ENCODE results near the gene MGRN1.

MGRN1 gene

GRCh38 chr16:4650443-4651074, 25.9 kb downstream of the MGRN1 start (continued):
- TF ChIP-seq KLF16 (tag by site-specific recombination; IDR thresholded peaks at IDR 0.05) (peak; percentile 59; the same call in 1 of the 2 replicates), CTCF (tag by site-specific recombination; IDR thresholded peaks at IDR 0.05) (peak; percentile 88), ZBTB8A (tag by site-specific recombination; IDR thresholded peaks at IDR 0.05) (peak; percentile 41)

DNA sequence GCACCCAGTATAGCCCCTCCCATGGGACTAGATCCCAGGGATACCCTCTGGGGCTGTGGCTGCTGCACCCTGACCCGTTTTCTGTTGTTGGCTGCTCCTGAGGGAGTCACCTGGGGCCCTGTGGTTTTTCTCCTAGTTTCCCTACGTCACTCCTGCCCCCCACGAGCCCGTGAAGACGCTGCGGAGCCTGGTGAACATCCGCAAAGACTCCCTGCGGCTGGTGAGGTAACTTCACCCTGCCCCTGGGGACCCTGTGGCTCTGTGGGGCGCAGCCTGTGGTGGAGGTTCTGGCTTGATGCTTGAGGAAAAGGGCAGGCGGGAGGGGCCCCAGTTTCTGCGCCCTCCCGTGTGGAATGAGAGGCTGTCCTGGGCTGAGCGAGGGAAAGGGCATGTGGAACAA, 27.2 kb downstream of the MGRN1 start:
- Histone ChIP-seq H3K27ac (ENCODE audit: extremely low read depth, low read depth, low read length) (no peak overlapping the region), H3K4me1 (ENCODE audit: control insufficient read depth, insufficient read depth, low read length) (no peaks in the 10 kb centered on the region), H3K4me3 (ENCODE audit: low read depth, low read length) (no peak overlapping the region), H3K9me3 (ENCODE audit: control insufficient read depth, insufficient read depth, low read depth, low read length) (no peaks in the 10 kb centered on the region), H3K36me3 (ENCODE audit: control insufficient read depth in 2 of 2, insufficient read depth in 1 of 2, low read length in 2 of 2) (peaks cover 0 to 65% of the 10 kb centered on the region in 2 experiments; a peak in 2 of 3 replicates)
- ChIA-PET CTCF (interaction anchor here (0.8 to 1.3 kb wide), 3 partner anchors 28 to 140 kb away, joined by 3 to 5 read pairs (median 4); partner anchors contain the start of gene MGRN1), POLR2A (no interaction called here)
- TF ChIP-seq ZNF223 (tag by site-specific recombination; IDR thresholded peaks at IDR 0.05) (no peak), ZNF132 (tag by site-specific recombination; IDR thresholded peaks at IDR 0.05; ENCODE audit: borderline replicate concordance) (no peak), ZNF311 (tag by site-specific recombination; IDR thresholded peaks at IDR 0.05; ENCODE audit: borderline replicate concordance) (no peak), TCF7L2 (IDR thresholded peaks at IDR 0.05; ENCODE audit: borderline replicate concordance, low read depth, low read length) (no peak), ZIC2 (tag by site-specific recombination; IDR thresholded peaks at IDR 0.05) (peak; percentile 90)

DNA sequence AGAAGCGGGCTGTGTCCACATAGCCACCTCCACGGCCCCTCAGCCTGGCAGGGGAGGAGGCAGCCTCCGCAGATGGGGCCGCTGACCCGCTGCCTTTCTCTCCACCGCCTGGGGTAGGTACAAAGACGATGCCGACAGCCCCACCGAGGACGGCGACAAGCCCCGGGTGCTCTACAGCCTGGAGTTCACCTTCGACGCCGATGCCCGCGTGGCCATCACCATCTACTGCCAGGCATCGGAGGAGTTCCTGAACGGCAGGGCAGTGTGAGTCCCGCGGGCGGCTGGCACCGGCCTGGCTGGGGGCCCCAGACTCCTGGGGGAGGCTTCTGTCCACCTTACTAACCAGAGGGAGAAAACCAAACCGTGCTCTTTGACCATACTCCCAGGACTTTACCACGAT, 27.9 kb downstream of the MGRN1 start:
- Histone ChIP-seq H3K27ac (ENCODE audit: extremely low read depth, low read depth, low read length) (no peak overlapping the region), H3K4me3 (ENCODE audit: low read depth, low read length) (no peak overlapping the region), H3K4me1 (ENCODE audit: control insufficient read depth, insufficient read depth, low read length) (no peaks in the 10 kb centered on the region), H3K36me3 (ENCODE audit: control insufficient read depth in 2 of 2, insufficient read depth in 1 of 2, low read length in 2 of 2) (peaks cover 0 to 67% of the 10 kb centered on the region in 2 experiments; a peak in 2 of 3 replicates), H3K9me3 (ENCODE audit: control insufficient read depth, insufficient read depth, low read depth, low read length) (no peaks in the 10 kb centered on the region)
- ChIA-PET POLR2A (no interaction called here), CTCF (interaction anchor here (1.3 kb wide), 1 partner anchor 141 kb away, joined by 3 read pairs; no protein-coding TSS in a partner anchor)
- TF ChIP-seq, protein P1, sequence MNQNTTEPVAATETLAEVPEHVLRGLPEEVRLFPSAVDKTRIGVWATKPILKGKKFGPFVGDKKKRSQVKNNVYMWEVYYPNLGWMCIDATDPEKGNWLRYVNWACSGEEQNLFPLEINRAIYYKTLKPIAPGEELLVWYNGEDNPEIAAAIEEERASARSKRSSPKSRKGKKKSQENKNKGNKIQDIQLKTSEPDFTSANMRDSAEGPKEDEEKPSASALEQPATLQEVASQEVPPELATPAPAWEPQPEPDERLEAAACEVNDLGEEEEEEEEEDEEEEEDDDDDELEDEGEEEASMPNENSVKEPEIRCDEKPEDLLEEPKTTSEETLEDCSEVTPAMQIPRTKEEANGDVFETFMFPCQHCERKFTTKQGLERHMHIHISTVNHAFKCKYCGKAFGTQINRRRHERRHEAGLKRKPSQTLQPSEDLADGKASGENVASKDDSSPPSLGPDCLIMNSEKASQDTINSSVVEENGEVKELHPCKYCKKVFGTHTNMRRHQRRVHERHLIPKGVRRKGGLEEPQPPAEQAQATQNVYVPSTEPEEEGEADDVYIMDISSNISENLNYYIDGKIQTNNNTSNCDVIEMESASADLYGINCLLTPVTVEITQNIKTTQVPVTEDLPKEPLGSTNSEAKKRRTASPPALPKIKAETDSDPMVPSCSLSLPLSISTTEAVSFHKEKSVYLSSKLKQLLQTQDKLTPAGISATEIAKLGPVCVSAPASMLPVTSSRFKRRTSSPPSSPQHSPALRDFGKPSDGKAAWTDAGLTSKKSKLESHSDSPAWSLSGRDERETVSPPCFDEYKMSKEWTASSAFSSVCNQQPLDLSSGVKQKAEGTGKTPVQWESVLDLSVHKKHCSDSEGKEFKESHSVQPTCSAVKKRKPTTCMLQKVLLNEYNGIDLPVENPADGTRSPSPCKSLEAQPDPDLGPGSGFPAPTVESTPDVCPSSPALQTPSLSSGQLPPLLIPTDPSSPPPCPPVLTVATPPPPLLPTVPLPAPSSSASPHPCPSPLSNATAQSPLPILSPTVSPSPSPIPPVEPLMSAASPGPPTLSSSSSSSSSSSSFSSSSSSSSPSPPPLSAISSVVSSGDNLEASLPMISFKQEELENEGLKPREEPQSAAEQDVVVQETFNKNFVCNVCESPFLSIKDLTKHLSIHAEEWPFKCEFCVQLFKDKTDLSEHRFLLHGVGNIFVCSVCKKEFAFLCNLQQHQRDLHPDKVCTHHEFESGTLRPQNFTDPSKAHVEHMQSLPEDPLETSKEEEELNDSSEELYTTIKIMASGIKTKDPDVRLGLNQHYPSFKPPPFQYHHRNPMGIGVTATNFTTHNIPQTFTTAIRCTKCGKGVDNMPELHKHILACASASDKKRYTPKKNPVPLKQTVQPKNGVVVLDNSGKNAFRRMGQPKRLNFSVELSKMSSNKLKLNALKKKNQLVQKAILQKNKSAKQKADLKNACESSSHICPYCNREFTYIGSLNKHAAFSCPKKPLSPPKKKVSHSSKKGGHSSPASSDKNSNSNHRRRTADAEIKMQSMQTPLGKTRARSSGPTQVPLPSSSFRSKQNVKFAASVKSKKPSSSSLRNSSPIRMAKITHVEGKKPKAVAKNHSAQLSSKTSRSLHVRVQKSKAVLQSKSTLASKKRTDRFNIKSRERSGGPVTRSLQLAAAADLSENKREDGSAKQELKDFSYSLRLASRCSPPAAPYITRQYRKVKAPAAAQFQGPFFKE (tag by site-specific recombination; IDR thresholded peaks at IDR 0.05; ENCODE audit: borderline replicate concordance), result no peak
- no peak for TF ChIP-seq ZFP3 (tag by site-specific recombination; IDR thresholded peaks at IDR 0.05; ENCODE audit: low read depth)
- TF ChIP-seq ZNF184 (tag by site-specific recombination; IDR thresholded peaks at IDR 0.05), result no peak
- TF ChIP-seq ZNF600 (tag by site-specific recombination; IDR thresholded peaks at IDR 0.05), result no peak
- TF ChIP-seq ZNF521 (tag by site-specific recombination; IDR thresholded peaks at IDR 0.05), result no peak
- no peak for TF ChIP-seq ZNF174 (tag by site-specific recombination; IDR thresholded peaks at IDR 0.05)
- no peak for TF ChIP-seq ZNF747 (tag by site-specific recombination; IDR thresholded peaks at IDR 0.05)
- TF ChIP-seq MEIS1 (CRISPR knock-in tag; IDR thresholded peaks at IDR 0.05; ENCODE audit: borderline replicate concordance), result no peak
- TF ChIP-seq, protein P2, sequence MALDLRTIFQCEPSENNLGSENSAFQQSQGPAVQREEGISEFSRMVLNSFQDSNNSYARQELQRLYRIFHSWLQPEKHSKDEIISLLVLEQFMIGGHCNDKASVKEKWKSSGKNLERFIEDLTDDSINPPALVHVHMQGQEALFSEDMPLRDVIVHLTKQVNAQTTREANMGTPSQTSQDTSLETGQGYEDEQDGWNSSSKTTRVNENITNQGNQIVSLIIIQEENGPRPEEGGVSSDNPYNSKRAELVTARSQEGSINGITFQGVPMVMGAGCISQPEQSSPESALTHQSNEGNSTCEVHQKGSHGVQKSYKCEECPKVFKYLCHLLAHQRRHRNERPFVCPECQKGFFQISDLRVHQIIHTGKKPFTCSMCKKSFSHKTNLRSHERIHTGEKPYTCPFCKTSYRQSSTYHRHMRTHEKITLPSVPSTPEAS (tag by site-specific recombination; IDR thresholded peaks at IDR 0.05), result no peak
- TF ChIP-seq SP3 (tag by site-specific recombination; IDR thresholded peaks at IDR 0.05), result no peak
- TF ChIP-seq, protein P3, sequence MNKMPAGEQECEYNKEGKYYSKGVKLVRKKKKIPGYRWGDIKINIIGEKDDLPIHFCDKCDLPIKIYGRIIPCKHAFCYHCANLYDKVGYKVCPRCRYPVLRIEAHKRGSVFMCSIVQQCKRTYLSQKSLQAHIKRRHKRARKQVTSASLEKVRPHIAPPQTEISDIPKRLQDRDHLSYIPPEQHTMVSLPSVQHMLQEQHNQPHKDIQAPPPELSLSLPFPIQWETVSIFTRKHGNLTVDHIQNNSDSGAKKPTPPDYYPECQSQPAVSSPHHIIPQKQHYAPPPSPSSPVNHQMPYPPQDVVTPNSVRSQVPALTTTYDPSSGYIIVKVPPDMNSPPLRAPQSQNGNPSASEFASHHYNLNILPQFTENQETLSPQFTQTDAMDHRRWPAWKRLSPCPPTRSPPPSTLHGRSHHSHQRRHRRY (tag by site-specific recombination; IDR thresholded peaks at IDR 0.05), result no peak
- TF ChIP-seq ZNF639 (tag by site-specific recombination; IDR thresholded peaks at IDR 0.05), result no peak
